KOPT-K1 (cell line): ENCODE data around the gene GNAZ.

Experiments
- H3K27ac ChIP-seq: fragments of 200-600 bp; sonication (generic); 2 replicates; pipeline ENCODE4 v1.5.1; 2016; ENCODE audit warnings: antibody characterized with exemption, mild to moderate bottlenecking, low read depth, low read length; ENCODE audit not compliant: poor library complexity, severe bottlenecking
- H3K36me3 ChIP-seq: fragments of 200-600 bp; sonication (generic); 2 replicates; pipeline ENCODE4 v1.5.1; 2017; ENCODE audit warnings: antibody characterized with exemption, mild to moderate bottlenecking, low read length, moderate library complexity; ENCODE audit not compliant: insufficient read depth
- H3K9me3 ChIP-seq: fragments of 200-600 bp; sonication (generic); 2 replicates; pipeline ENCODE4 v1.5.1; 2017; ENCODE audit warnings: antibody characterized with exemption, low read length, mild to moderate bottlenecking; ENCODE audit not compliant: insufficient read depth, poor library complexity, severe bottlenecking

GNAZ gene

DNA sequence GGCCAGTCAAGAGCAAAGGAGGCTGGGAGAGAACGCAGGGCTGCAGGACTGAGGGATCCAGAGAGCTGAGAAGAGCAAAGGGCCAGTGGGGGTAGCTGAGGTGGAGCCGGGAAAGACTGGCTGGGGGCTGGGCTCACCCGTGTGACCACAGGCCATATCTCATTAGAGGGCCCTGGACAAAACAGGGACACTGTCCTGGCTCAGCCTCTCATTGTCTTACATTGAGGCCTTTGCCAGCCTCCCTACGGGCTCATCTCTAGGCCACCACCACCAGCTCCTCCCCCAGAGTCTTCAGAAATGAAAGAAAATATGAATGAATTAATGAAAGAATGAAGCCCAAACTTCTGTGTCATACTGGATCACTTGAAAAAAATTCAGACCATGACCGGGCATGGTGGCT is 84.1 kb downstream of the GNAZ start:
- Histone ChIP-seq H3K9me3 (no peaks in the 10 kb centered on the region), H3K27ac (no peak overlapping the region), H3K36me3 (no peaks in the 10 kb centered on the region)

DNA sequence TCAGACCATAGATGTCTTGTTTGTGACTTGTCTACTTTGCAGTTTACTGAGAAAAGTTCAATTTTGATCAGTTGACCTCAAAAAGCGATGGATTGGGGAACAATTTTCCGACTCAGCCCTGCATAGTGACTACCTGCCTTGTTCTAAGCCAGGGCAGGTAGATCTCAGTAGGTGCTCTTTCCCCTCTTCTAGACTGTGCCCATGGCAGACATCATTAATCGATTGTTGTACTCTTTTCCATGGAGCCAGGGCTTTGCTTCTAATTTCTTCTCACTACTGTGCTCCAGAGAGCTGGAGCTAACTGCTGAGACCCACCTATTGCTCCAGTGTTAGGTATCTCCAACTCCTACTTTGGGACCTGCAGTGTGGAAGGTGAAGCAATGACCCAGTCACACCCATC is 84.8 kb downstream of the GNAZ start:
- no peaks in the 10 kb centered on the region for H3K36me3 ChIP-seq
- H3K27ac ChIP-seq: no peak overlapping the region
- no peaks in the 10 kb centered on the region for H3K9me3 ChIP-seq

DNA sequence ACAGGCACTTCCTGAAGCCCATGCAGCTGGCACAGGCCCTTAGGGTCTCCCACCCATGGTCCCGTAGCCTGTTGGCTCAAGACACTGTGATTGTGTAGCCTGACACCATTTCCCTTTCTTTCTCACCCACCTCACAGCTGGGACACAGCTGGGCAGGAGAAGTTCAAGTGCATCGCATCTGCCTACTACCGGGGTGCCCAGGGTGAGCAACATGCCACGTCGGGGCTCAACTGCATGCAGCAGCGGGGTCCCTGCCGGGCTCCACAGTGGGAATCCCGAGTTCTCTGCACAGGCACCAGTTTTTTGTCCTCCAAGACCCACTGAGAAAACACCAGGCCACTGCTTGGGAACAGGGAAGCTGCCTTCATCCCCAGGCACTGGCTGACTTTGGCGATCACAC is 85.5 kb downstream of the GNAZ start:
- Histone ChIP-seq H3K9me3 (no peaks in the 10 kb centered on the region), H3K27ac (no peak overlapping the region), H3K36me3 (no peaks in the 10 kb centered on the region)

DNA sequence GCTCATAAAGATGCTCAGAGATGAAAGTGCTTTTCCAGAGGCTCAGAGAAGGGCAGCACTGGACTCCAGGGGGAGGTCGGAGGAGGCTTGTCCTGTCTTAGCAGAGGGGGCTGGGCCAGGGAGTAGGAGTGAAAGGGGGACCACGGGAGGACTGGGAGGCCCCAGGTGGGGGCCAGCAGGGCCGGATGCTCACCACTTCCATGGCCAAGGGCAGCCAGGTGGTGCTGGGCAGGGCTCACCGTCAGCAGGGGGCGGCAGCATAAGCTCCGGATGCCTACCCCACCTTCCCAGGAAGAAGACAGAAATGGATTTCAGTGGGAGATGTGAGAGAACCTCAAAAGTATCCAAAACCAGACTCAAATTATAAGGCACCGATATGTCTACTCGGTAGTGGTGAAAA is 86.0 kb downstream of the GNAZ start:
- Histone ChIP-seq H3K27ac (no peak overlapping the region), H3K9me3 (no peaks in the 10 kb centered on the region), H3K36me3 (no peaks in the 10 kb centered on the region)

DNA sequence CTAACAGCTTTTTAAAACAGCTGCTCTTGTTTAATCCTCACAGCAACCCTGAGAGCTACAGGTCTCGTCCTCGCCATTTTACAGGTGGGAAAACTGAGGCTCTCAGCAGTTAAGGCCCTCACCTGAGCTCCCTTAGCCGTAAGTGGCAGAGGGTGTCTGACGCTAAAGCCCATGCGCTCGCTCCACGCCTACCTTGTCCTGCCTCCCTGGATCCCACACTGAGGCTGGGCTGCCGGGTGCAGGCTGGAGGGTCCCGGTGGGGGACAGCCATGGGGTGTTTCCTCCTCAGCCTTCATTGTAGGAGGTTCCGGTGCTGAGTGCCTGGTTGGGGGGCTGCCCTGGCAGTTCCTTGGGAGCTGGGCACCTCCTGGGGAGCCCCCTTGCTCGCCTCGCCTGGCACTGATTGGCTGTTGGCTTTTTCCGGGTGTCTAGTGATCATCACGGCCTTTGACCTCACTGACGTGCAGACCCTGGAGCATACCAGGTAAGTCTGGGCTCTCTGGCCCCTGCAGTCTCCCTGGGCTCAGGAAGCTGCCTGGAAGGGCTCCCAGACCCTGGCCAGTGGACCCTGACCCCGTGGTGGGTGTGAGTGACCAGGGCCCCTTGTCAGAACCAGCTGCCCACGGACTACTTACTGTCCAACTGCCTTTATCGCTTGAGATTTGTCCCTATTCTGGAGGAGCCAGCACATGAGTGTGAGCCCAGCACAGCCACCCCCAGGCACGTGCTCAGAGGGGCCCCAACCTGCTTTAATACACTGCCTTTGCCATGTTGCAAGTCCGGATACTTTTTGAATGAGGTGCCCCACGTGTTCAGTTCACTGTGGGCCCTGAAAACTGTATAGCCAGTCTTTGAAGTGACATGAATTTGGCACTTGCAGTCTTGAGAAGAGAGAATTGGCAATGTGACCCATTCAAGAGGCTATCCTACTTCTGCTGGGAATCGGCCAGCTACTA is 87.5 kb downstream of the GNAZ start:
- H3K27ac ChIP-seq: no peak overlapping the region
- H3K9me3 ChIP-seq: no peaks in the 10 kb centered on the region
- no peaks in the 10 kb centered on the region for H3K36me3 ChIP-seq

DNA sequence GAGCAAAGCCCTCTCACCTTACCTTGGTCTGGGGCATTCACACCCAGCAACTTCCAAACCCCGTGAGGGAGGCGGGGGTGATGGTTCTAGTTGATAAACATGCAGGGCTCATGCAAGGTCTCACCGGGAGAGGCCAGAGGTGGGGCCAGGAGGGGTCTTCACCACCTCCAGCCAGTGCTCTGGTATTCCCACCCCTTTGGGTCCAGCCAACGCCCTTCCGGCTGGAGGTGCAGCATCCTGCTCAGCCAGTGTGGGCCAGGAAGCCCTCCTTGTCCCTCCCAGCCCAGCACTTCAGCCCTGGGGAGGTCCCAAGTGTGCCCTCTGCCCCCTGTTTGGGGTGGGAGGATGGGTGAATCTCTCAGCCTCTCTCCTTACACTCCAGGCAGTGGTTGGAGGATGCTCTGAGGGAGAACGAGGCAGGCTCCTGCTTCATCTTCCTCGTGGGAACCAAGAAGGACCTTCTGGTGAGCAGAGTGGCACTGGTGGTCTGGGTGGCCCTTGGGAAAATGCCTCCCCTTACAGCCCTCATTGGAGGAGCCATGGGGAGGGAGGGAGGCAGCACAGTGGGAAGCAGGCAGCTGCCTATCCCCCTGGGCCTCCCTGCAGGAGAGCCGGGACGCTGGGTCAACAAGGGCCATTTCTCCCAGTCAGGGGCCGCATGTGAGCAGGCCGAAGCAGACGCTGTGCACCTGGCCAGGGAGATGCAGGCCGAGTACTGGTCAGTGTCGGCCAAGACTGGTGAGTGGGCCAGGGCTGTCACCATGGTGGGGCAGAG is 88.4 kb downstream of the GNAZ start:
- Histone ChIP-seq H3K9me3 (no peaks in the 10 kb centered on the region), H3K36me3 (no peaks in the 10 kb centered on the region), H3K27ac (no peak overlapping the region)

DNA sequence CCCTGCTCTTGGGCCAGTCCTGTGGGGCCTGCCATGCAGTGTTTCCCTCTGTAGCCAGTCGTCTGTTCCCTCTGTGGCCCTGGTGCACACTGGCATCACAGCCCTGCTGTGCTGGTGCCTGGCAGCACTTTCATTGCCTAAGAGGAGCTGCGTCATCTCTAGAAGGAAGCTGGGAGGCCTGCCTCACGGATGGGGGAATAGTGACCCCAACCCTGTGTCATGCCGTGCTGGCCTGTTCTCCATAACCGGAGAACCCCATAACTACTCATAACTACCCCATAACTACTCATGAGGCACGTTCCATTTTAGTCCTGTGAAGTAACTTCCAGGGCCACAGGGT is 88.9 kb downstream of the GNAZ start:
- Histone ChIP-seq H3K9me3 (no peaks in the 10 kb centered on the region), H3K36me3 (no peaks in the 10 kb centered on the region), H3K27ac (no peak overlapping the region)

DNA sequence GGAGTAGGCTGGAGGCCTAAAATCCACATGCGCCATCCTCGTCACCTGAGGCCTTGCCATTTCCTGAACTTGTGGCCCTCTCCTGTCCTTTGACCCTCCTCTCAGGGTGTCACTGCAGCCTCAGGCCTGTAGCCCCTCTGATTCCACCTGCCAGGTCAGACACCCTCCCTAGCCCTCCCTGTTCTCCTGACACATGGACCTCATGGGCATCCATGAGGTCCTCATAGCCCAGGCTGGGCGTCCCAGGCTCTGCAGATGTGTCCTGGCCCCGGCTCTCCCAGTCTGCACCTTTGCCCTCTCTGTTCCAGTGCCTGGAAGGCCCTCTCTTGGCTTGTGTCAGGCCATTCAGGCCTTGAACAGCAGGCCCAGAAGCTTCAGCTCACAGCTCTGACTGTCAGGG is 90.7 kb downstream of the GNAZ start:
- no peak overlapping the region for H3K27ac ChIP-seq
- no peaks in the 10 kb centered on the region for H3K36me3 ChIP-seq

DNA sequence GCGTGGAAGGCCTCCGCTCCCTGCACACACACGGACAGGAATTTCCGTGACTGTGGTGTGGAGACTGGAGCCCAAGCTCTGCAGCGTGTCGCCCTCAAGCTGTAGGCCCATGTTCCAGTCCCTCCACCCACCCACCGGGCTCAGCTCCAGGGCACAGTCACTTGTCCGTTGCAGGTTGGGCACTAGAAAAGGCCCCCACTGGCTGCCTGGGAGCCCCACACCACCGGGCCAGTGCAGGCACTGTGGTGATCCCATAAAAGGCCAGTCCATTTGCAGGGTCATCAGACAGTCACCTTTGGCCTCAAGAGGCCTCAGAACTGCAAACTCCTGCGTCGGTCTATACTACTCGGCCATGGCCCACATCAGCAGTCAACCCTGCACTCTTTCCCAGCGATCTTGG is 91.3 kb downstream of the GNAZ start:
- Histone ChIP-seq H3K27ac (no peak overlapping the region), H3K36me3 (no peaks in the 10 kb centered on the region), H3K9me3 (no peaks in the 10 kb centered on the region)

More for the DNA sequence above, 90.7 kb downstream of the GNAZ start:
- H3K9me3 ChIP-seq: no peaks in the 10 kb centered on the region

DNA sequence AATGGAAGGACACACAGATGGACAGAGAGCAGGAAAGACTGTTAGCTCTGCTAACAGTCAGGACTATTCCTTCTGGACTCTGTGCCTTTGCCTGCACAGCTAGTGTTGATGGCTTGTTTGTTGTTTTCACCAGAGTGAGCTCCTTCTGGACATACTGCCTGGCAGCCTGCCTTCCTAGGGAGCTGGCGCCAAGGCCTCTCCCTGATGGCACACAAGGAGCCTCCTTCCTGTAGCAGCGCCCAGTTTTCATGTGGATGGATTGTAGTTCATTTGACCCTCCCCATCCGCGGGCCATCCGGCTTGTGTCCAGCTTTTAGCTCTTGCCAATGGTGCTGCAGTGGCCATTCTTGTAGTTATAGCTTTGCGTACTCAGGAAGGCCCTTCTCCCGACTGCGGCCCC is 93.3 kb downstream of the GNAZ start:
- Histone ChIP-seq H3K9me3 (no peaks in the 10 kb centered on the region), H3K27ac (no peak overlapping the region), H3K36me3 (no peaks in the 10 kb centered on the region)

DNA sequence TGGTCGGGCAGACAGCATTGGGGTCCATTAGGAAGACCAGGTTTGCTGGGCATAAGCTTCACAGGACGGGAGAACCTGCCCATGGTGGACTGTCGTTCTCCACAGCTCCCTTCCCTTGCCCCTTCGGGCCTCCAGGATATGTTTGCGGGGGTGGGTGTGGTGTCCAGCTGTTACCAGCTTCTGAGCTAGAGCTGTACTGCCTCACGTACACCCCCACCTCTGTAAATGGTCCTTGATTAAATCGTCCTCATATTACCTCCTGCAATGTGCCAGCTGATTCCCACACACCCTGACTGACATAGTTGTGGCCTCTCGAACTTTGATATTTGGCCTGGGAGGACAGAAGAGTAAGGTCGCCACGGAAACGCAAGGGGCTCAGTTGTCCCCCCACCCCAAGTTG is 93.8 kb downstream of the GNAZ start:
- no peaks in the 10 kb centered on the region for H3K9me3 ChIP-seq
- no peak overlapping the region for H3K27ac ChIP-seq
- H3K36me3 ChIP-seq: no peaks in the 10 kb centered on the region

DNA sequence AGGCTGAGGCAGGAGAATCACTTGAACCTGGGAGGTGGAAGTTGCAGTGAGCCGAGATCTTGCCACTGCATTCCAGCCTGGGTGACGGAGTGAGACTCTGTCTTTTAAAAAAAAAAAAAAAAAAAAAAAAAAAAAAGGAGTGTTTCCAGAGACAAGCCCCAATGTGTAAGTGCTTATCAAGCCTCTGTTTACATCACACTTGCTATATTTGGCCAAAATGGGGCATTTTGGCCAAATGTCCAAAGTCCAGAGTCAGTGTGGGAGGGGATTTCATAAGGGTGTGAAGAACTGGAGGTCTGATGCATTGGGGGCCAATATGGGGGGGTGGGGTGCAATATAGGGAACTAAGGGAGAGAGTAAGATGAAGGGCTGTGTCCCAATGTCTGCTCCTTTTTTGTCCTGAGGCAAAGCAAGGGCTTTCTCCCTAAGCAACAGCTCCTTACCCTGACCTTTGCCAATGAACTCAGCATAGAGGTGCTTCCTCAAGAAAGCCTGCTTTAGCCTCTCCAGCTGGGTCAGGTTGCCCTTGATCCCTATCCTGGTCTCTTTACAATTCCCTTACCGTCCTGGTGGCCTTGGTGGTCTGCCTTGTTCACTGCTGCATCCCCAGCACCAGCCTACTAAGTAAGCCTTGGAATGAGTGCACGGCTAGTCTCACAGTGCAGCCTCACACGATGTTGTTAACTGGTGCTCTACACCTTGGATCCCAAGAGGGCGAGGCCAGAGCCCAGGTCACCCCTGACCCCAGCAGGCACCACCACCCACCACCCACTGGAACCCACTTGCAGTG is 95.9 kb downstream of the GNAZ start:
- Histone ChIP-seq H3K36me3 (no peaks in the 10 kb centered on the region), H3K9me3 (no peaks in the 10 kb centered on the region), H3K27ac (no peak overlapping the region)

DNA sequence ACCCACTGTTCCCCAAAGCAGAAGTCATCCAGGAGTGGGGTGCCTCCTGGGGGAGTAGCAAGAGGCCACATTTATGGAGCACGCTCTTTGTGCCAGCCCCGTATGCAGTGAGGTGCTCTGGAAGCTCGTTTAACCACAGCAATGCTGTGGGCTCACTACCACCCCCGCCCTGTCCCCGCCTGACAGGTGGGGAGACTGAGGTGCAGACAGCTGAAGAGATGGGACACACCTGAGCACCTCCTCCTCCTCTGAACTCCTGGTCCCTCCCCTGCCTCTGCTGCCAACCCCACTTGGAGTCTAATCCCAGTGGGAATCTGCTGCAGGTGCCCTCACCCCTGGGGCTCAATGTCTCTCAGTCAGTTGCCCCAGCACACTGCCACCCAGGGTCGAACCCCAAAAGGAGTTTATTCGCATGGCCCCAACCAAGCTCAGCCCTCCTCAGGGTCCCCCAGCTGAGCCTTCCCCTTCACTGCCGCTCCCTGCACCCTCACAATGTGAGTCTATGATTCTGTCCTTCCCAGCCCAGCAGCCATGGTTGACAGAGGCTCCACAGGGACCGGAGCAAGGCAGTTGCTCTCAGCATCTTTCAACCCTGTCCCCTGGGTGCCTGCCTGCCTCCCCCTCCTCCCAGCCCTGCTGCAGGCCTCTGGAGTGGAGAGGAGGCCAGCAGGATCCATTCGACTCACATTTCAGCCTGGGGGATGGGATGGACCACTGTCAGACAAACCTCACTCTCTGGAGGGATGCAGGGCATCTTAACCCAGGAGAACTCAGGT is 96.7 kb downstream of the GNAZ start:
- H3K27ac ChIP-seq: no peak overlapping the region
- H3K36me3 ChIP-seq: no peaks in the 10 kb centered on the region
- H3K9me3 ChIP-seq: no peaks in the 10 kb centered on the region

DNA sequence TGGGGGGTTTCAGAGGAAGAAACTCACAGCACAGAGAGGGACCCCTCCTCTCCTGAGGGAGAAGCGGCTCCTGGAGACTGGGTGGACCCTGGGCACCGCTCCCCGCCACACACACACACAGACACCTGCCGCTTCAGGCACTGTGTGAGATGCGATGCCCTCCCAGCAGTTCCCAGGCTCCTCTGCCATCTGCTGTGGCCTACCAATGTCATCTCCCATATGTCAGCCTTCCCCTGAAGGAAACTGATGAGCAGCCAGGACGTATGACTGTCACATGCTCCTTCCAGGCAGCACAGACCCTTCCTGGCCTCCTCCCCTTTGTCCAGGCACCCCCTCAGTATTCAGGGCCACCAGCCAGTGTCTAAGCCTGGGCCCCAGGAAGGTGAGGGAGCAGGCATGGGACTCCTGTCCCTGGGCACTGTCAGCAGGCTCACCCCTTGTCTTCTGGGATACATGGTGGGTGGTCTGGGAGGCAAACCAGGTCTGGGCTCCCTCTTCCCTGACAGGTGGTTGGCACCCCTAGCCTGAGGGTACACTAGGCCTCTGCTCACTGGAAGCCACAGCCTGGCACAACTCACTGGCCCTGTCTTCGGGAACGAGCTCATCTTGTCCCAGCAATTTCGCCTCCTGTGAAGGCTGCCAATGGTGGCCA is 98.2 kb downstream of the GNAZ start:
- Histone ChIP-seq H3K9me3 (no peaks in the 10 kb centered on the region), H3K36me3 (no peaks in the 10 kb centered on the region), H3K27ac (no peak overlapping the region)
